Prostate gland (tissue), 2 donors: Measurements from ENCODE around the gene MSI1. TPM values are rescaled to one million over a fixed set of nuclear protein-coding genes. Genes with fewer than 3 reads are reported as not detected.

ENCODE experiments used
- DNase-seq: peaks from one replicate; pipeline ENCODE4 v3.0.0-alpha.2; 2019; ENCODE audit warnings: low spot score
- H3K27ac ChIP-seq, 2 donors: fragments of 200-600 bp; sonication (generic); 2 replicates each; pipeline ENCODE4 v1.5.1; 2017 to 2019
- H3K27me3 ChIP-seq: fragments of 200-600 bp; sonication (generic); replicated peaks from 2 replicates; pipeline ENCODE4 v1.5.1; 2019; ENCODE audit not compliant: insufficient read depth
- H3K36me3 ChIP-seq, 2 donors: fragments of 200-600 bp; sonication (generic); 1 replicate in 1 of 2; 2 replicates in 1 of 2; pipeline versions ENCODE4 v1.5.1 to v1.8.1; 2017 to 2019
- H3K4me1 ChIP-seq: fragments of 200-600 bp; sonication (generic); replicated peaks from 2 replicates; pipeline ENCODE4 v1.5.1; 2019
- H3K4me3 ChIP-seq, 2 donors: fragments of 200-600 bp; sonication (generic); 2 replicates each; pipeline ENCODE4 v1.5.1; 2017 to 2019
- H3K9me3 ChIP-seq: fragments of 200-600 bp; sonication (generic); 2 replicates; pipeline ENCODE4 v1.5.1; 2017
- POLR2A ChIP-seq: fragments of 450-650 bp; IDR thresholded peaks from one replicate; pipeline ENCODE4 v1.6.1; 2016; ENCODE audit warnings: antibody characterized with exemption, mild to moderate bottlenecking
- POLR2AphosphoS5 ChIP-seq: sonication (generic); formaldehyde crosslinking; IDR thresholded peaks from one replicate; pipeline ENCODE4 v1.6.1; 2017; ENCODE audit warnings: antibody characterized with exemption
- WGBS: methylation state at CpG from one replicate; pipeline ENCODE4 v1.1.5; 2018; 5-methylcytosine and 5-hydroxymethylcytosine counted together
- intact Hi-C: fragments of 100-400 bp; cut with DNase I; formaldehyde crosslinking; loops from one replicate; pipeline ENCODE4 v1.14.2; 2022
- total RNA-seq, 2 donors: library from RNA; depleted of rRNA; stranded (reverse); fragments of >200 nt; gene quantifications; one replicate each; pipeline ENCODE4 v1.1.0, GENCODE V29; 2016
- TF ChIP-seq, protein P1 (sequence below), 4 experiments: fragments of 200-600 bp in 2 of 4; fragments of 450-650 bp in 2 of 4; sonication (generic) in 2 of 4; IDR thresholded peaks; 1 replicate in 3 of 4; 2 replicates in 1 of 4; pipeline ENCODE4 v1.5.1; 2016 to 2019; ENCODE audit warnings: antibody characterized with exemption in 4 of 4, mild to moderate bottlenecking in 2 of 4, moderate library complexity in 2 of 4

Gene MSI1
- total RNA-seq, 2 donors from 2014 or later, result 1.7 to 8.2 TPM

DNA sequence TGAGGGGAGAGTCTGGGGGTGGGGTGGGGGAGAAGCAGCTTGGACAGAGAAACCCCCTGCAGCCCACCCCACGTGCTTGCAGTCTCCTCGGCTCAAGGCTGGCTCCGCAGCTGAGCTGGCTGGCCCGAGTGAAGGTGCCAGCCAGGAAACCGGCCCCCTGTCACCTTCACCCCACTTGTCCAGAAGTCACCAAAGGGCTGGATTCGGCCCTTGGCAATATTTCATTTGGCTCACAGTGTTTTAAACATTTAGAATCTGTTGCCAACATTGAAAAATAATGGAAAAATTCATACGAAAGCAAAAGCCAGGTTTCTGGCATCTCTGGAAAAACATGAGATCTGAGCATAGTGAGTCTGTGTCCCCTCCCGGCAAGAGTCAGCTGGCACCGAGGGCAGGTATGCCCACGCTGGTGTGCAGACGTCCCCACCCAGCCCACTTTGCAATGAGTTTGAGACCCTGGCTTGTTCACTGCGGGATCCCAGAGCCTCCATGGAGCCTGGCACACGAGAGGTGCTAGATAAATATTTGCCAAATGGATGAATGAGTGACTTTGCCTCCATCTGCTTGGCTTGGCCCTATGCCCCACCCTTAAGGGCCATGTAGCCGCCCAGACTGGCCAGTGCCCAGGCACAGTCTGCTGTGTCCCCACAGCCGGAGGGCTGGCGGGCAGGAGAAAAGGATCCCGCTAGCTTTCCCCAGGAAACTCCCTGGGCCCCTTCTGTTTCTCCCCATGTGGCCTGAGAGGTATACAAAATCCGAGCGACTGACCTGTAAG is 18.2 kb downstream of the MSI1 start:
- intact Hi-C loops, result no loop called here
- H3K36me3 ChIP-seq, result no peaks in the 10 kb centered on the region
- H3K27ac ChIP-seq, result no peak overlapping the region
- TF ChIP-seq, protein P1, sequence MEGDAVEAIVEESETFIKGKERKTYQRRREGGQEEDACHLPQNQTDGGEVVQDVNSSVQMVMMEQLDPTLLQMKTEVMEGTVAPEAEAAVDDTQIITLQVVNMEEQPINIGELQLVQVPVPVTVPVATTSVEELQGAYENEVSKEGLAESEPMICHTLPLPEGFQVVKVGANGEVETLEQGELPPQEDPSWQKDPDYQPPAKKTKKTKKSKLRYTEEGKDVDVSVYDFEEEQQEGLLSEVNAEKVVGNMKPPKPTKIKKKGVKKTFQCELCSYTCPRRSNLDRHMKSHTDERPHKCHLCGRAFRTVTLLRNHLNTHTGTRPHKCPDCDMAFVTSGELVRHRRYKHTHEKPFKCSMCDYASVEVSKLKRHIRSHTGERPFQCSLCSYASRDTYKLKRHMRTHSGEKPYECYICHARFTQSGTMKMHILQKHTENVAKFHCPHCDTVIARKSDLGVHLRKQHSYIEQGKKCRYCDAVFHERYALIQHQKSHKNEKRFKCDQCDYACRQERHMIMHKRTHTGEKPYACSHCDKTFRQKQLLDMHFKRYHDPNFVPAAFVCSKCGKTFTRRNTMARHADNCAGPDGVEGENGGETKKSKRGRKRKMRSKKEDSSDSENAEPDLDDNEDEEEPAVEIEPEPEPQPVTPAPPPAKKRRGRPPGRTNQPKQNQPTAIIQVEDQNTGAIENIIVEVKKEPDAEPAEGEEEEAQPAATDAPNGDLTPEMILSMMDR (IDR thresholded peaks at IDR 0.05), result no peak
- TF ChIP-seq POLR2AphosphoS5, result peak; percentile 58
- H3K4me1 ChIP-seq, result no peaks in the 10 kb centered on the region
- H3K9me3 ChIP-seq, result no peaks in the 10 kb centered on the region
- WGBS, result 70% methylated on average over 19 of the region's 19 CpGs
- no peaks in the 10 kb centered on the region for H3K27me3 ChIP-seq
- no peak overlapping the region for H3K4me3 ChIP-seq
- peak; percentile 38 for DNase-seq

DNA sequence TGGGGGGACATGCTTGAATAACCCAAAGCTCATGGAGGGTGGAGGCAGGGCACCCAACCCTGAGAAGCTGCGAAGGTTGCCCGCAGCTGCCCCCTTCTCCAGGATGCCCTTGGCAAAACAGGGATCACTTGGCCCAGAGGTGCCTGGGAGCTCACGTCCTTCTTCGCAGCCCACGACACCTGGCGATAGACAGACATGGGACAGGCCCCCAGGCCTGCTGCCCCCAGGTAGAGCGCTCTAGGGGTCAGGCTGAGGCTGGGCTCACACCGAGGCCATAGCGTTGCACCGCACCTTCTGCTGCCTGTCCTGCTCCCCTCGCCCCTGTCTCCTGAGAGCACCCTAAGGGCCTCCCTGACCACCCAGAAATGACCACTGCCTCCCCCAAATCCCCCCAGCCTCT is 21.2 kb downstream of the MSI1 start:
- 92% methylated on average over 11 of the region's 11 CpGs for WGBS
- Histone ChIP-seq H3K36me3 (no peaks in the 10 kb centered on the region), H3K4me3 (no peak overlapping the region), H3K4me1 (no peaks in the 10 kb centered on the region), H3K9me3 (no peaks in the 10 kb centered on the region), H3K27me3 (no peaks in the 10 kb centered on the region), H3K27ac (no peak overlapping the region)
- DNase-seq, result no peak
- TF ChIP-seq, protein P1 (IDR thresholded peaks at IDR 0.05), result no peak
- TF ChIP-seq POLR2A, result no peak
- no peak for TF ChIP-seq POLR2AphosphoS5
- intact Hi-C loops, result no loop called here

DNA sequence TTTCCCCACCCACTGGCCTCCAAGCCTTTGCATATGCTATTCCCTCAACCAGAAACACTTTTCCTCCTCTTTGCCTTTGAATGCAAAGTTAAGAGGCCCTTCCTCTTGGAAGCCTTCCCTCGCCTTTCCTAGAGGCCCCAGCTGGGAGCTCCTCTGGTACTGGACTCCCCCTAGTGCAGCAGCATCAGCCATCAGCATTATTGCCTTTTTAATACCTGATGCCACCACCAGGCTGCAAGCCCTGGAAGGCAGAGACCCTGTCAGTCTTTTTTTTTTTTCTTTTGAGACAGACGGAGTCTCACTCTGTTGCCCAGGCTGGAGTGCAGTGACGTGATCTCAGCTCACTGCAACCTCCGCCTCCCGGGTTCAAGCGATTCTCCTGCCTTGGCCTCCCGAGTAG is 22.3 kb downstream of the MSI1 start:
- intact Hi-C loops, result no loop called here
- Histone ChIP-seq H3K27ac (no peak overlapping the region), H3K27me3 (no peaks in the 10 kb centered on the region), H3K9me3 (no peaks in the 10 kb centered on the region), H3K36me3 (no peaks in the 10 kb centered on the region), H3K4me1 (no peaks in the 10 kb centered on the region), H3K4me3 (no peak overlapping the region)
- DNase-seq, result no peak
- TF ChIP-seq, protein P1 (IDR thresholded peaks at IDR 0.05), result no peak
- TF ChIP-seq POLR2A, result no peak
- no peak for TF ChIP-seq POLR2AphosphoS5
- WGBS, result 93% methylated on average over 7 of the region's 7 CpGs

DNA sequence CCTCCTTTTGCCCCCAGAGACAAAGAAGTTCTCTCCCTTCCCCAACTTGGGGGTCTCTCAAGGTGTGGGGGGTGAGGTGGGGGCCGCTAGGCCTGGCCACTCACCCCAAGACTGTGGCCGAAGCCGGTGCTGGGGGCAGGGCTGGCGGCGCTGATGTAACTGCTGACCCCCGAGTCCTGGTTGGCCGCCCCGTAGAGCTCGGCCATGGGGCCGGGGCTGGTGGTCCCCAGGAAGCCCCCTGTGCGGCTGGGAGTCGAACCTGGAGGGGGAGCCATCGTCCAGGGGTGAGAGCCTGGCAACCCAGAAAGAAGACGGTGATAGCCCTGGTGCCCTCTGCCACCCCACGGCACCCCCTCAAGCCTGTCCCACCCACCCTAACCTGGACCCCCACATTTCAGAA is 22.9 kb downstream of the MSI1 start:
- no peaks in the 10 kb centered on the region for H3K9me3 ChIP-seq
- H3K27ac ChIP-seq, result no peak overlapping the region
- 90% methylated on average over 3 of the region's 15 CpGs for WGBS
- no peaks in the 10 kb centered on the region for H3K27me3 ChIP-seq
- TF ChIP-seq POLR2AphosphoS5, result no peak
- TF ChIP-seq POLR2A, result no peak
- TF ChIP-seq, protein P1 (IDR thresholded peaks at IDR 0.05), result no peak
- no peak for DNase-seq
- H3K4me1 ChIP-seq, result no peaks in the 10 kb centered on the region
- H3K36me3 ChIP-seq, result no peaks in the 10 kb centered on the region
- no peak overlapping the region for H3K4me3 ChIP-seq
- intact Hi-C loops, result no loop called here

DNA sequence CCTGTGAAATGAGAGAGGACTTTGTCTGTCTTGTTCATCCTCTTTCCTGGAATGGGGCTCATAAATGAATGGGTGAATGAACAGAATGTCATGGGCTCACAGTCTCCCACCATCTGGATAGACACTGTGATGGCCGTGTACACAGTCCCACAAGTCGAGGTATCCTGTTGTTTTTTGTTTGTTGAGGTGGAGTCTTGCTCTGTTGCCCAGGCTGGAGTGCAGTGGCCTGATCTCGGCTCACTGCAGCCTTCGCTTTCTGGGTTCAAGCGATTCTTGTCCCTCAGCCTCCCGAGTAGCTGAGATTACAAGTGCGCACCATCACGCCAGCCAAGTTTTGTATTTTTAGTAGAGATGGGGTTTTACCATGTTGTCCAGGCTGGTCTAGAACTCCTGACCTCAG is 25.3 kb downstream of the MSI1 start:
- Histone ChIP-seq H3K27me3 (no peaks in the 10 kb centered on the region), H3K4me3 (no peak overlapping the region), H3K36me3 (no peaks in the 10 kb centered on the region), H3K4me1 (no peaks in the 10 kb centered on the region), H3K9me3 (no peaks in the 10 kb centered on the region), H3K27ac (no peak overlapping the region)
- intact Hi-C loops, result no loop called here
- TF ChIP-seq, protein P1 (IDR thresholded peaks at IDR 0.05), result no peak
- TF ChIP-seq POLR2AphosphoS5, result no peak
- TF ChIP-seq POLR2A, result no peak
- DNase-seq, result no peak
- WGBS, result 87% methylated on average over 8 of the region's 8 CpGs
